ENCODE measurements around the gene ZBTB17. TPM values are rescaled to one million over a fixed set of nuclear protein-coding genes. Genes with fewer than 3 reads are reported as not detected.

The ZBTB17 gene
- total RNA-seq, 1 donor from 2014 or later, result 63.9 TPM

GRCh38 chr1:16015491-16015890 lies 39.6 kb upstream of the ZBTB17 start:
- Mint-ChIP-seq H3K27me3 (peaks cover 3% of the 10 kb centered on the region), H3K9me3 (no peaks in the 10 kb centered on the region), H3K4me1 (peaks cover 10% of the 10 kb centered on the region), H3K4me3 (no peak overlapping the region), H3K27ac (peak overlapping the region; percentile 62), H3K36me3 (ENCODE audit: low read depth) (no peaks in the 10 kb centered on the region)
- no peak for DNase-seq
- intact Hi-C loops (cut with micrococcal nuclease), result no loop called here

GRCh38 chr1:16014509-16015482 lies 38.9 kb upstream of the ZBTB17 start:
- no peak for DNase-seq

DNA sequence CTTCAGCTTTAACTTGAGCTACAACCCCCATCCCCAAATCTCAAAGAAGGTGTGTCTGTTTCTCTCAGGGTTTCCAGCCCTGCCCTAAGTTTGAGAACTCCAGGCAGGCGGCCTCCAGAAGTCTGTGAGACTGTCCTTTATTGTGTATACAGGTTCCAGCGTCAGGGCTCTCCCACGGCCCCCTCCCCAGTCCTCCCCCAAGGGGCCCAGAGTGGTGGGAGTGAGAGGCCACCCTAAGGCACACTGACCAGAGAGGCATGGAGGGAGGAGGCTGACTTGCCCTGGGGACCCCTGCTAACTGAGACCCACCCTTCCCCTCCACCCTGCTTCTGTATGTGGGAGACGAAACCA lies 38.0 kb upstream of the ZBTB17 start:
- peaks cover 10% of the 10 kb centered on the region for H3K4me1 Mint-ChIP-seq
- intact Hi-C loops (cut with micrococcal nuclease), result no loop called here
- H3K27me3 Mint-ChIP-seq, result peaks cover 3% of the 10 kb centered on the region
- H3K4me3 Mint-ChIP-seq, result no peak overlapping the region
- no peaks in the 10 kb centered on the region for H3K36me3 Mint-ChIP-seq (ENCODE audit: low read depth)
- peak overlapping the region; percentile 75 for H3K27ac Mint-ChIP-seq
- H3K9me3 Mint-ChIP-seq, result no peaks in the 10 kb centered on the region
- DNase-seq, result no peak

More at GRCh38 chr1:16014509-16015482, 38.9 kb upstream of the ZBTB17 start:
- H3K27ac Mint-ChIP-seq, result peak overlapping the region; percentile 16
- H3K9me3 Mint-ChIP-seq, result no peaks in the 10 kb centered on the region
- H3K4me1 Mint-ChIP-seq, result peaks cover 10% of the 10 kb centered on the region
- no peaks in the 10 kb centered on the region for H3K36me3 Mint-ChIP-seq (ENCODE audit: low read depth)
- H3K4me3 Mint-ChIP-seq, result peak overlapping the region; percentile 27
- intact Hi-C loops (cut with micrococcal nuclease), result no loop called here
- H3K27me3 Mint-ChIP-seq, result peaks cover 3% of the 10 kb centered on the region

DNA sequence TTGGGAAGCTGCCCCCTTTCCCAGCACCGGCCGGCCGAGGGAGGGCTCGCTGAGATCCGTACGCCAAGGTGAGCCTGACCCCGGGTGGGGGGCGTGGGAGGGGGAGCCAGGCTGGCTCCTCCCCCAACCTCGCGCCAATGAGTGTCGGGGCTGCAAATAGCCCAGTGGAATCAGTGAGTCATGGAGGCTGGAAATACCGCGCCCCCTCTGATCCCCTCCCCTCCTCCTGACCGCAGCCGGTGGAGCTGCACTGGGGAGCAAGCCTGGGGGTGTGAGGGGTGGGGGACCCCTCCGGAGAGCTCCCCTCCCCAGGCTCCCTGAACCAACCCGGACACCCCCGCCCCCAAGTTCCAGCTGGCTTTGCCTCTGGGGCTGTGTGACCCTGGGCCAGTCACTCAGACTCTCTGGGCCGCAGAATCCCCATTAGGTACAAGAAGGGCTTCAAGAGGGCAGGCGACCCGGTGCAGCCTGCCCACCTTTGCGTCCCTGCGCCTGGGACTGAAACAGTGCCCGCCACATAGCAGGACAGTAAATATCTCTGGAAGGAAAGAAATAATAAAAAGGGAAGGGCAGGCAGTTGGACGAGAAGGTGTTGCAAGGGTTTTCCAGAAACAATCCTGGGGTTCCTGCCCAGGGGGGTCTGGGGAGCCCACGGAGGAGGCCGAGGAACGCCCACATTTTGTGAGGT lies 37.5 kb upstream of the ZBTB17 start:
- Mint-ChIP-seq H3K4me1 (peaks cover 10% of the 10 kb centered on the region), H3K27ac (peak overlapping the region; percentile 75)

DNA sequence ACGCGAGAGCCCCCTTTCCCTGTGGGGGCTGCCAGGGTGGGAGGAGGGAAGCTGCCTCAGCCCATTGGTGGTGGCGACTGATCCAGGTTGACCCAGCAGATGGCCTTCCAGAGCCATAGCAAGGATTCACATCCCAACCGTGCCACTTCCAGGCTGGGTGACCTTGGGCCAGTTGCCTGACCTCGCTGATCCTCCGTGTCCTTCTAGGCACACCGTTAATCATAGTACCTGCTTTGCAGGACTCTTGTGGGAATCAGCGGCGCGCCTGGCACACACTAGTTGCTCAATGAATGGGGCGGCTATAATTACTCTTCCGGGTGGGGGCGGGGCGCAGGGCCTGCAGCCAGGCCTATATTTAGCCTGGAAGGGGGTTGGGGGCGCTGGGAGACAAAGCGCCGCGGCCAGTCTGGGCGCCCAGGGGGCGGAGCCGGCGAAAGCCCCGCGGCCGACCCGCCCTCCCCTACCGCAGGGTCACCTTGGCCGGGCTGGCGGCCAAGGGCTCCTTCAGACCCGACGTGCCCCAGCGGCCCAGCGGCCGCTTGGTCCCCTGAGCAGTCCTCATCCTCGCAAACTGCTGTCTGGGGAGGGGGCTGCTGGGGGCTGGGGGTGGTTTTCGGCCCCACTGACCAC lies 36.8 kb upstream of the ZBTB17 start:
- peak; percentile 75 for DNase-seq
- Mint-ChIP-seq H3K4me1 (peaks cover 15% of the 10 kb centered on the region), H3K9me3 (no peaks in the 10 kb centered on the region), H3K27ac (no peak overlapping the region), H3K36me3 (ENCODE audit: low read depth) (no peaks in the 10 kb centered on the region), H3K4me3 (peak overlapping the region; percentile 49), H3K27me3 (peaks cover 3% of the 10 kb centered on the region)
- intact Hi-C loops (cut with micrococcal nuclease), result no loop called here

More for the DNA sequence above, 37.5 kb upstream of the ZBTB17 start:
- H3K27me3 Mint-ChIP-seq, result peaks cover 3% of the 10 kb centered on the region
- no peaks in the 10 kb centered on the region for H3K36me3 Mint-ChIP-seq (ENCODE audit: low read depth)
- DNase-seq, result peak; percentile 74
- H3K4me3 Mint-ChIP-seq, result peak overlapping the region; percentile 28
- no peaks in the 10 kb centered on the region for H3K9me3 Mint-ChIP-seq
- intact Hi-C loops (cut with micrococcal nuclease), result no loop called here

DNA sequence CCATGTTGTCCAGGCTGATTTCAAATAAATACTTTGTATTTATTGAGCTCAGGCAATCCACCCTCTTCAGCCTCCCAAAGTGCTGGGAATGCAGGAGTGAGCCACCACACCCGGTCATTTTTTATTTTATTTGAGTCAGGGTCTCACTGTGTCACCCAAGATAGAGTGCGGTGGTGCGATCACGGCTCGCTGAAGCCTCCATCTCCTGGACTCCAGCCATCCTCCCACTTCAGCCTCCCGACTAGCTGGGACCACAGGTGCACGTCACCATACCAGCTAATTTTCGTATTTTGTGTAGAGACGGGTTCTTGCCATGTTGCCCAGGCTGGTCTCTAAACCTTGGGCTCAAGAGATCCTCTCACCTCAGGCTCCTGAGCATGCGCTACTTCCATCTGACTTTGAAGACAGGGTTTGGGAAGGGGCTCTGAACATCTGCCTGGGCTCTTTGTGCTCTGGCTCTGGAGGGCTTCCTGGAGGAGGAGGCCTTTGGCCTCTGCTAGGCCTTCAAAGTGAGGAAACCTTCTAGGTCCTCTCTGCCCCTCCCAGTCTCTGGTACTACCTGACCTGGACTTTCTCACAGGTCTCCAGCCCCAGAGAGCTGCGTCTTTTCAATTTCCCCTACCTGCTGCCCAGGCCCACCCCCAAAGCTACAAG lies 36.2 kb upstream of the ZBTB17 start:
- Mint-ChIP-seq H3K27ac (no peak overlapping the region), H3K36me3 (ENCODE audit: low read depth) (no peaks in the 10 kb centered on the region), H3K9me3 (no peaks in the 10 kb centered on the region), H3K4me1 (peaks cover 17% of the 10 kb centered on the region), H3K27me3 (peaks cover 3% of the 10 kb centered on the region), H3K4me3 (peak overlapping the region; percentile 49)
- DNase-seq, result no peak
- intact Hi-C loops (cut with micrococcal nuclease), result no loop called here

- intact Hi-C loops (cut with micrococcal nuclease), result no loop called here
- Mint-ChIP-seq H3K27me3 (peaks cover 3% of the 10 kb centered on the region), H3K9me3 (no peaks in the 10 kb centered on the region), H3K36me3 (ENCODE audit: low read depth) (no peaks in the 10 kb centered on the region), H3K4me3 (no peak overlapping the region), H3K4me1 (peaks cover 27% of the 10 kb centered on the region), H3K27ac (no peak overlapping the region)
- DNase-seq, result no peak
Measured at GRCh38 chr1:16010837-16011236, 34.9 kb upstream of the ZBTB17 start.

DNA sequence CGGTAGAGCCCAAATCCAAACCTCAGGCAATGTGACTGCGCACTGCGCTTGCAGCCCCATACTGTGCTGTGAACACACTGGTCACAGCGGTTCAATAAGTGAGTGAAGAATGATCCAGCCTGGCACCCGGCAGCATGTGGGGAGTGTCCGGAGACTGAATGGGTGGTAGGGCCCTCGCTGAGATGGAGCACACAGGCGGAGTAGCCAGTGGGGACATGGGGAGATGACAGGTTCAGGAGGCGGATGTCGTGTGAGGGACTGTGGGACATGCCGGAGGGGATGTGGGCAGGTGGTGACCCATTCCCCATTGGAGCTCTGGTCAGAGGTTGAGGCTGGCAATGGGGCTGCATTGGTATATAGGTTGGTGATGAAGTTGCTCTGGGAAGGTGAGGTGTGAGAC lies 33.8 kb upstream of the ZBTB17 start:
- no peaks in the 10 kb centered on the region for H3K9me3 Mint-ChIP-seq

DNA sequence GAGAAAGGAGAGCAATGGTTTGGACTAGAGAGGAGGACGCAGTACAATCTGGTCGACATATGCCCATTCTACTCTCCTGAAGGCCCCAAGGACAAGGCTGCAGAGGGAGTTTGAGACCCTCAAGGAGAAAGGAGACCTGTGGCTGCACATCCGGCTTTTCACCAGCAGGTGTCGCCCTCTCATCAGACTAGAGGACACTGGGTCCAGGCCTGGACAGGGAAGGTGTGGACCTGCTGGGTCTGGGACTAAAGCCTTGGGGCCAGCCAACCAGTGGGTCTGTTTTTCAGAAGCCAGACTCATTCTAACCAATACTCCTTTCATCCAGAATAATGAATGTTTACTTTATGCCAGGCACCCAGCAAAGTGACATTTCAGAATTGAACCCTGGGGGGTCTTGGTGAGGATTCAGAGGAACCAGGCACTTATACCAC lies 33.1 kb upstream of the ZBTB17 start:
- Mint-ChIP-seq H3K27me3 (no peaks in the 10 kb centered on the region), H3K9me3 (no peaks in the 10 kb centered on the region), H3K27ac (no peak overlapping the region), H3K36me3 (ENCODE audit: low read depth) (no peaks in the 10 kb centered on the region), H3K4me3 (no peak overlapping the region), H3K4me1 (peaks cover 25% of the 10 kb centered on the region)
- intact Hi-C loops (cut with micrococcal nuclease), result loop anchor here (1.0 kb wide), 1 partner anchor 47 kb away; no protein-coding TSS in a partner anchor
- peak; percentile 93 for DNase-seq

More for the DNA sequence above, 33.8 kb upstream of the ZBTB17 start:
- intact Hi-C loops (cut with micrococcal nuclease), result loop anchor here (1.0 kb wide), 1 partner anchor 47 kb away; no protein-coding TSS in a partner anchor
- DNase-seq, result no peak
- Mint-ChIP-seq H3K27me3 (peaks cover 3% of the 10 kb centered on the region), H3K27ac (no peak overlapping the region), H3K36me3 (ENCODE audit: low read depth) (no peaks in the 10 kb centered on the region), H3K4me3 (no peak overlapping the region), H3K4me1 (peaks cover 27% of the 10 kb centered on the region)

DNA sequence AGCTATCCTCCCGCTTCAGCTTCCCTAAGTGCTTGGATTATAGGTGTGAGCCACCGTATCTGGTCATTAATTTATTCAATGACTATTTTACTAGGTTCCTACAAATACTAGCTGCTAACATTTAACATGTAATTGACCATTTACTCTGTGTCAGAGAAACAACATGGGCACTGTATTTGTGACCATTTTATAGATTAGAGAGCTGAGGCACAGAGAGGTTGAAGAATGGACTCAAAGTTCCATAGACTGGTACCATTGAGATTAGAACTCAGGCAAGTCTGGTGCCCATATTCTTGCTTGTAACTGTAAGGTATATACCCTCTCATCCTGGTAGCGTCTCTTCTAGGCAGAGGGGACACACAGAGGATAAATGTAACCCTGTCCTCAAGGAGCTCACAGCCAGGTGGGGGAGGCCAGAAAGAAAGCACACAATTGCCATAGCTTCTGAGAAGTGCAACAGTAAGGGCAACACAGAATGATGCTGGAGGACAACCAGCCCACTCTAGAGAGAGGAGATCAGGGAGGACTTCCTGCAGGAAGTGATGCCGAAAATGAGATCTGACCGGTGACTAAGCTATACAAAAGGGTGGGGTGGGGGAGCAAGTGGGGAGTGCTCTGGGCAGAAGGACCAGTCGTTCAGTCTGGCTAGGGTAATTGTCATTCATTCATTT lies 31.9 kb upstream of the ZBTB17 start:
- H3K4me3 Mint-ChIP-seq, result no peak overlapping the region
- H3K27me3 Mint-ChIP-seq, result no peaks in the 10 kb centered on the region
- peaks cover 18% of the 10 kb centered on the region for H3K4me1 Mint-ChIP-seq
- intact Hi-C loops (cut with micrococcal nuclease), result loop anchor here (1.0 kb wide), 2 partner anchors 193 to 216 kb away; no protein-coding TSS in a partner anchor
- no peaks in the 10 kb centered on the region for H3K9me3 Mint-ChIP-seq
- DNase-seq, result no peak
- no peak overlapping the region for H3K27ac Mint-ChIP-seq
- H3K36me3 Mint-ChIP-seq (ENCODE audit: low read depth), result no peaks in the 10 kb centered on the region

DNA sequence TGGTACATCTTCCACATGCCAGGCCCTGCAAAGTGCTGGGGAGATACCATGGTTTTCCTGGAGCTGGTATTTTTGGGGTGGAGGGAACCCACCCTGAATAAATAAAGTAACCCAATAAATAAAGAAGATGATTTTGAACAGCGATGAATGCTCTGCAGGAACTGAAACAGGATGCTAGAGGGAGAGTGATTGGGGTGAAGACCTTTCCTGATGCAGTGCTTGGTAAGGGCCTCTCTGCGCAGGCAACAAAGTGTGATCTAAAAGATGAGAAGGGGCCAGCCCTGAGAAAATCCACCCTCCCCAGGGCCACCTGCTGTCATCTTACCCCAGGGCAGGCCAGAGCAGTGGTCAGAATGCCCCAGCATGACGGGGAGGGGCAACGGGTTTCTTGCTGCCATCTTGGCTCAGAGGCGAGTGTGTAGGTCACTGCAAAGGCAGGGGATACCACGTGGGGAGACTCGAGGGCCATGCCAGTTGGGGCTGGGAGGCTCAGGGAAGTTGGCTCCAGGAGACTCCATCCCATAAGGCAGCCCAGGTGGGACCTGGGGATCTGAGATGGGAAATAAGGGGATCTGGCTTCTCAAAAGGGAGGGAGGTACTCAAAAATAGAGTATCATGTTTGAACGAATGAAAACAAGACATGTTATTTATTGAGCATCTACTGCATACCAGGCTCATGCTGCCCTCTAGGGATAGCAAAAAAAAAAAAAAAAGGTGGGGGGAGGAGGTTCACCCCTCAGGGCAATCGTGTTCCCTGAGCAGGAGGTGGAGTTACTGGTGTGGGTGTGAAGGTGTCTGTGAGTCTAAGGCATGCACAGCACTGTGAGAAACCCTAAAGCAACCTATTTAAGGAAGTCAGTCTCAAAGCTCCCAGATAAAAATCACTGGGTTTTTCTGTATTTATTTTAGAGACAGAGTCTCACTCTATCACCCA lies 30.9 kb upstream of the ZBTB17 start:
- intact Hi-C loops (cut with micrococcal nuclease), result loop anchor here (1.0 kb wide), 2 partner anchors 192 to 215 kb away; no protein-coding TSS in a partner anchor
- Mint-ChIP-seq H3K4me3 (no peak overlapping the region), H3K27me3 (no peaks in the 10 kb centered on the region), H3K36me3 (ENCODE audit: low read depth) (no peaks in the 10 kb centered on the region), H3K9me3 (no peaks in the 10 kb centered on the region), H3K27ac (peak overlapping the region; percentile 2), H3K4me1 (peaks cover 17% of the 10 kb centered on the region)
- DNase-seq, result no peak

- H3K4me1 Mint-ChIP-seq, result peaks cover 17% of the 10 kb centered on the region
- H3K9me3 Mint-ChIP-seq, result no peaks in the 10 kb centered on the region
- H3K36me3 Mint-ChIP-seq (ENCODE audit: low read depth), result no peaks in the 10 kb centered on the region
- no peak for DNase-seq
- intact Hi-C loops (cut with micrococcal nuclease), result no loop called here
- H3K27me3 Mint-ChIP-seq, result no peaks in the 10 kb centered on the region
- no peak overlapping the region for H3K27ac Mint-ChIP-seq
- H3K4me3 Mint-ChIP-seq, result no peak overlapping the region
Measured at GRCh38 chr1:16006010-16006409, 30.1 kb upstream of the ZBTB17 start.
